H1 (cell line): ENCODE data around the gene TIMM10B. TPM values are rescaled to one million over a fixed set of nuclear protein-coding genes. Genes with fewer than 3 reads are reported as not detected.

Source experiments
- BCL11A ChIP-seq, 2 experiments: IDR thresholded peaks; one replicate each; pipeline ENCODE4 v1.6.1; 2011; ENCODE audit warnings: low read depth in 2 of 2, low read length in 2 of 2, mild to moderate bottlenecking in 2 of 2
- FOSL1 ChIP-seq: IDR thresholded peaks from 2 replicates; pipeline ENCODE4 v1.6.1; 2011; ENCODE audit warnings: mild to moderate bottlenecking, low read depth, low read length, moderate library complexity; ENCODE audit not compliant: insufficient read depth
- HDAC2 ChIP-seq, 2 experiments: fragments of 300-600 bp in 1 of 2; sonication (generic) in 1 of 2; IDR thresholded peaks; 2 replicates each; pipeline ENCODE4 v1.6.1; 2011 to 2012; ENCODE audit warnings: low read depth in 2 of 2, low read length in 2 of 2, mild to moderate bottlenecking in 2 of 2, moderate library complexity in 2 of 2, borderline replicate concordance in 1 of 2, inconsistent platforms in 1 of 2
- POLR2AphosphoS5 ChIP-seq: IDR thresholded peaks from 2 replicates; pipeline ENCODE4 v1.6.1; 2011; ENCODE audit warnings: low read depth, low read length
- polyA plus RNA-seq, 7 experiments: library from polyadenylated mRNA; depleted of rRNA in 3 of 7; stranded (reverse) in 5 of 7; unstranded in 2 of 7; fragments of >200 nt in 5 of 7; fragments of 200-250 nt in 2 of 7; gene quantifications; 1 replicate in 5 of 7; 2 replicates in 1 of 7; 4 replicates in 1 of 7; pipeline versions ENCODE4 v1.2.1 to v1.2.3, GENCODE V29; 2011 to 2013; ENCODE audit warnings: missing spikeins in 2 of 7, mixed read lengths in 2 of 7
- total RNA-seq: library from RNA; stranded (reverse); fragmentation: NEBNext Ultra II Directional; extraction: Animal tissue kit (Norgen Biotek cat#: 25700); gene quantifications from 2 replicates; pipeline ENCODE4 v1.2.1, GENCODE V29; 2021
- TF ChIP-seq, protein P1 (sequence below): fragments of 300-600 bp; sonication (generic); IDR thresholded peaks from 2 replicates; pipeline ENCODE4 v1.7.1; 2012; ENCODE audit warnings: low read length, moderate library complexity, mild to moderate bottlenecking, inconsistent platforms; ENCODE audit not compliant: insufficient replicate concordance
- TF ChIP-seq, protein P2 (sequence below): IDR thresholded peaks from 2 replicates; pipeline ENCODE4 v1.6.1; 2012; ENCODE audit warnings: low read length, inconsistent platforms
- TF ChIP-seq, protein P3 (sequence below): IDR thresholded peaks from 2 replicates; pipeline ENCODE4 v1.6.1; 2011; ENCODE audit warnings: low read depth, mild to moderate bottlenecking, low read length; ENCODE audit not compliant: insufficient read depth

TIMM10B gene
- total and polyA plus RNA-seq, 2 of the 8 experiments (the other 6 are each of a cell fraction or from before 2014, with no cell fraction given), result 38.2 to 47.8 TPM

DNA sequence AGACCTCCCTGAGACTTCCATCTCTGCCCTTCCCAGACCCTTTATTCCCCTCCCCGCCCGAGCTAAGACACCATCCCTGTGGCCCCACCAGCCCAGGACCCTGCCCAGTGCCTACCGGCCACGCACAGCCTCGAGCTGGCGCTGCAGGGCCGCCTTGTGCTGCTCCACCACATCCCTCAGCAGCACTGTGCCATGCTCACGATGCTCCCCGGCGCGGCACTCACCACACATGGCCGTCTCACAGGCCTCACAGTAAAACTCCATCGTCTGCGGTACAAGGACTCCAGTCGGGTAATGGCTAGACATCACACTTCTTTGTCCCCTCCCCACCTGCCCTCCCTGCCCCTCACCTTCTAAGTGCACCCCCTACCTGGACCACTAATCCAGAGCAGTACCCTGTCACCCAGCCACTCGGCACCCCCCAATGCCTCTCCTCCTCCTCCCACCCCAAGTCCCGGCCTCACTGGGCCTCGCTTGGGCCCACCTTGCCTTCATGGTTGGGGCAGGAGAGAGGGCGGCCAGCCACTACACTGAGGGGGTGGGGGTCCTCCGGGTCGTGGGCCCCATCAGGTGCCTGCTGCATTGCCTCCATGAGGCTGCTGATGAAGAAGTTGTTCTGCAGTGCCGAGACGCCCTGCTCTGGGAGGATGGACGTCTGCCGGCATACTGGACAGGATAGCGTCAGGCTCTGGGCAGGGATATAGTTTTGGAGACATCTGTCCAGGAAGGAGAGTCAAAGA is 23.6 kb upstream of the TIMM10B start (continued):
- TF ChIP-seq, protein P1, sequence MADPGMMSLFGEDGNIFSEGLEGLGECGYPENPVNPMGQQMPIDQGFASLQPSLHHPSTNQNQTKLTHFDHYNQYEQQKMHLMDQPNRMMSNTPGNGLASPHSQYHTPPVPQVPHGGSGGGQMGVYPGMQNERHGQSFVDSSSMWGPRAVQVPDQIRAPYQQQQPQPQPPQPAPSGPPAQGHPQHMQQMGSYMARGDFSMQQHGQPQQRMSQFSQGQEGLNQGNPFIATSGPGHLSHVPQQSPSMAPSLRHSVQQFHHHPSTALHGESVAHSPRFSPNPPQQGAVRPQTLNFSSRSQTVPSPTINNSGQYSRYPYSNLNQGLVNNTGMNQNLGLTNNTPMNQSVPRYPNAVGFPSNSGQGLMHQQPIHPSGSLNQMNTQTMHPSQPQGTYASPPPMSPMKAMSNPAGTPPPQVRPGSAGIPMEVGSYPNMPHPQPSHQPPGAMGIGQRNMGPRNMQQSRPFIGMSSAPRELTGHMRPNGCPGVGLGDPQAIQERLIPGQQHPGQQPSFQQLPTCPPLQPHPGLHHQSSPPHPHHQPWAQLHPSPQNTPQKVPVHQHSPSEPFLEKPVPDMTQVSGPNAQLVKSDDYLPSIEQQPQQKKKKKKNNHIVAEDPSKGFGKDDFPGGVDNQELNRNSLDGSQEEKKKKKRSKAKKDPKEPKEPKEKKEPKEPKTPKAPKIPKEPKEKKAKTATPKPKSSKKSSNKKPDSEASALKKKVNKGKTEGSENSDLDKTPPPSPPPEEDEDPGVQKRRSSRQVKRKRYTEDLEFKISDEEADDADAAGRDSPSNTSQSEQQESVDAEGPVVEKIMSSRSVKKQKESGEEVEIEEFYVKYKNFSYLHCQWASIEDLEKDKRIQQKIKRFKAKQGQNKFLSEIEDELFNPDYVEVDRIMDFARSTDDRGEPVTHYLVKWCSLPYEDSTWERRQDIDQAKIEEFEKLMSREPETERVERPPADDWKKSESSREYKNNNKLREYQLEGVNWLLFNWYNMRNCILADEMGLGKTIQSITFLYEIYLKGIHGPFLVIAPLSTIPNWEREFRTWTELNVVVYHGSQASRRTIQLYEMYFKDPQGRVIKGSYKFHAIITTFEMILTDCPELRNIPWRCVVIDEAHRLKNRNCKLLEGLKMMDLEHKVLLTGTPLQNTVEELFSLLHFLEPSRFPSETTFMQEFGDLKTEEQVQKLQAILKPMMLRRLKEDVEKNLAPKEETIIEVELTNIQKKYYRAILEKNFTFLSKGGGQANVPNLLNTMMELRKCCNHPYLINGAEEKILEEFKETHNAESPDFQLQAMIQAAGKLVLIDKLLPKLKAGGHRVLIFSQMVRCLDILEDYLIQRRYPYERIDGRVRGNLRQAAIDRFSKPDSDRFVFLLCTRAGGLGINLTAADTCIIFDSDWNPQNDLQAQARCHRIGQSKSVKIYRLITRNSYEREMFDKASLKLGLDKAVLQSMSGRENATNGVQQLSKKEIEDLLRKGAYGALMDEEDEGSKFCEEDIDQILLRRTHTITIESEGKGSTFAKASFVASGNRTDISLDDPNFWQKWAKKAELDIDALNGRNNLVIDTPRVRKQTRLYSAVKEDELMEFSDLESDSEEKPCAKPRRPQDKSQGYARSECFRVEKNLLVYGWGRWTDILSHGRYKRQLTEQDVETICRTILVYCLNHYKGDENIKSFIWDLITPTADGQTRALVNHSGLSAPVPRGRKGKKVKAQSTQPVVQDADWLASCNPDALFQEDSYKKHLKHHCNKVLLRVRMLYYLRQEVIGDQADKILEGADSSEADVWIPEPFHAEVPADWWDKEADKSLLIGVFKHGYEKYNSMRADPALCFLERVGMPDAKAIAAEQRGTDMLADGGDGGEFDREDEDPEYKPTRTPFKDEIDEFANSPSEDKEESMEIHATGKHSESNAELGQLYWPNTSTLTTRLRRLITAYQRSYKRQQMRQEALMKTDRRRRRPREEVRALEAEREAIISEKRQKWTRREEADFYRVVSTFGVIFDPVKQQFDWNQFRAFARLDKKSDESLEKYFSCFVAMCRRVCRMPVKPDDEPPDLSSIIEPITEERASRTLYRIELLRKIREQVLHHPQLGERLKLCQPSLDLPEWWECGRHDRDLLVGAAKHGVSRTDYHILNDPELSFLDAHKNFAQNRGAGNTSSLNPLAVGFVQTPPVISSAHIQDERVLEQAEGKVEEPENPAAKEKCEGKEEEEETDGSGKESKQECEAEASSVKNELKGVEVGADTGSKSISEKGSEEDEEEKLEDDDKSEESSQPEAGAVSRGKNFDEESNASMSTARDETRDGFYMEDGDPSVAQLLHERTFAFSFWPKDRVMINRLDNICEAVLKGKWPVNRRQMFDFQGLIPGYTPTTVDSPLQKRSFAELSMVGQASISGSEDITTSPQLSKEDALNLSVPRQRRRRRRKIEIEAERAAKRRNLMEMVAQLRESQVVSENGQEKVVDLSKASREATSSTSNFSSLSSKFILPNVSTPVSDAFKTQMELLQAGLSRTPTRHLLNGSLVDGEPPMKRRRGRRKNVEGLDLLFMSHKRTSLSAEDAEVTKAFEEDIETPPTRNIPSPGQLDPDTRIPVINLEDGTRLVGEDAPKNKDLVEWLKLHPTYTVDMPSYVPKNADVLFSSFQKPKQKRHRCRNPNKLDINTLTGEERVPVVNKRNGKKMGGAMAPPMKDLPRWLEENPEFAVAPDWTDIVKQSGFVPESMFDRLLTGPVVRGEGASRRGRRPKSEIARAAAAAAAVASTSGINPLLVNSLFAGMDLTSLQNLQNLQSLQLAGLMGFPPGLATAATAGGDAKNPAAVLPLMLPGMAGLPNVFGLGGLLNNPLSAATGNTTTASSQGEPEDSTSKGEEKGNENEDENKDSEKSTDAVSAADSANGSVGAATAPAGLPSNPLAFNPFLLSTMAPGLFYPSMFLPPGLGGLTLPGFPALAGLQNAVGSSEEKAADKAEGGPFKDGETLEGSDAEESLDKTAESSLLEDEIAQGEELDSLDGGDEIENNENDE, result no peak
- TF ChIP-seq FOSL1 (no peak), BCL11A (IDR thresholded peaks at IDR 0.05; ENCODE audit: low read depth in 2 of 2, low read length in 2 of 2) (no peak), POLR2AphosphoS5 (no peak), HDAC2 (IDR thresholded peaks at IDR 0.05; ENCODE audit: borderline replicate concordance in 1 of 2, low read depth in 2 of 2, low read length in 2 of 2) (no peak)
- TF ChIP-seq, protein P2, sequence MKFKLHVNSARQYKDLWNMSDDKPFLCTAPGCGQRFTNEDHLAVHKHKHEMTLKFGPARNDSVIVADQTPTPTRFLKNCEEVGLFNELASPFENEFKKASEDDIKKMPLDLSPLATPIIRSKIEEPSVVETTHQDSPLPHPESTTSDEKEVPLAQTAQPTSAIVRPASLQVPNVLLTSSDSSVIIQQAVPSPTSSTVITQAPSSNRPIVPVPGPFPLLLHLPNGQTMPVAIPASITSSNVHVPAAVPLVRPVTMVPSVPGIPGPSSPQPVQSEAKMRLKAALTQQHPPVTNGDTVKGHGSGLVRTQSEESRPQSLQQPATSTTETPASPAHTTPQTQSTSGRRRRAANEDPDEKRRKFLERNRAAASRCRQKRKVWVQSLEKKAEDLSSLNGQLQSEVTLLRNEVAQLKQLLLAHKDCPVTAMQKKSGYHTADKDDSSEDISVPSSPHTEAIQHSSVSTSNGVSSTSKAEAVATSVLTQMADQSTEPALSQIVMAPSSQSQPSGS, result no peak
- TF ChIP-seq, protein P3, sequence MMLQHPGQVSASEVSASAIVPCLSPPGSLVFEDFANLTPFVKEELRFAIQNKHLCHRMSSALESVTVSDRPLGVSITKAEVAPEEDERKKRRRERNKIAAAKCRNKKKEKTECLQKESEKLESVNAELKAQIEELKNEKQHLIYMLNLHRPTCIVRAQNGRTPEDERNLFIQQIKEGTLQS, result no peak
